Natural killer cell (primary cell): Measurements from ENCODE around the gene PPP4R1. TPM values are rescaled to one million over a fixed set of nuclear protein-coding genes. Genes with fewer than 3 reads are reported as not detected.

ENCODE experiments used
- ATAC-seq, 3 donors: fragments of 150-1000 bp in 2 of 3; fragments of 200-7000 bp in 1 of 3; cut with Tn5 transposase; 1 replicate in 1 of 3; 2 replicates in 2 of 3; pipeline ENCODE4 v1.10.0; 2021; ENCODE audit warnings: mild to moderate bottlenecking in 2 of 3, moderate library complexity in 2 of 3
- DNase-seq, 2 donors: peaks; one replicate each; pipeline versions ENCODE4 v3.0.0 to v3.0.0-alpha.2; 2013 to 2021; ENCODE audit warnings: mixed read lengths in 1 of 2
- H3K27ac ChIP-seq: one replicate; pipeline ENCODE4 v1.5.1; 2013; ENCODE audit warnings: mild to moderate bottlenecking, low read length
- H3K27me3 ChIP-seq: one replicate; pipeline ENCODE4 v1.6.1; 2013; ENCODE audit warnings: low read length; ENCODE audit not compliant: control insufficient read depth, insufficient read depth
- H3K36me3 ChIP-seq: one replicate; pipeline ENCODE4 v1.6.1; 2013; ENCODE audit warnings: low read length; ENCODE audit not compliant: control insufficient read depth, insufficient read depth
- H3K4me1 ChIP-seq: one replicate; pipeline ENCODE4 v1.6.1; 2013; ENCODE audit warnings: low read length; ENCODE audit not compliant: control insufficient read depth, insufficient read depth
- H3K4me3 ChIP-seq: one replicate; pipeline ENCODE4 v1.5.1; 2013; ENCODE audit warnings: low read length
- H3K9me3 ChIP-seq: one replicate; pipeline ENCODE4 v1.6.1; 2013; ENCODE audit warnings: low read length; ENCODE audit not compliant: control insufficient read depth, insufficient read depth
- H3K27ac Mint-ChIP-seq, 2 donors: one replicate each; pipeline ENCODE4 v1.8.0; 2022; ENCODE audit warnings: mild to moderate bottlenecking in 2 of 2, mixed read lengths in 2 of 2, moderate library complexity in 1 of 2
- H3K27me3 Mint-ChIP-seq, 2 donors: one replicate each; pipeline ENCODE4 v1.8.0; 2022; ENCODE audit warnings: low read depth in 2 of 2, mixed read lengths in 2 of 2
- H3K36me3 Mint-ChIP-seq: one replicate; pipeline ENCODE4 v1.8.0; 2022; ENCODE audit warnings: mixed read lengths
- H3K4me1 Mint-ChIP-seq, 2 donors: one replicate each; pipeline ENCODE4 v1.8.0; 2022; ENCODE audit warnings: mixed read lengths in 2 of 2
- H3K4me3 Mint-ChIP-seq: one replicate; pipeline ENCODE4 v1.8.0; 2022; ENCODE audit warnings: mild to moderate bottlenecking, moderate library complexity, mixed read lengths
- H3K9me3 Mint-ChIP-seq, 2 donors: one replicate each; pipeline ENCODE4 v1.8.0; 2022; ENCODE audit warnings: mixed read lengths in 2 of 2
- CTCF ChIP-seq: fragments of 200-600 bp; IDR thresholded peaks from one replicate; pipeline ENCODE4 v1.8.0; 2022; ENCODE audit warnings: antibody characterized with exemption
- WGBS: methylation state at CpG from one replicate; pipeline ENCODE4 v1.1.7; 2013; ENCODE audit warnings: missing lambda C conversion rate; ENCODE audit not compliant: insufficient coverage; 5-methylcytosine and 5-hydroxymethylcytosine counted together
- intact Hi-C: fragments of 100-400 bp; cut with micrococcal nuclease; formaldehyde crosslinking; loops from one replicate; pipeline ENCODE4 v1.14.2; 2022
- total RNA-seq, 4 donors: library from RNA; stranded (reverse); fragments of 120-200 nt in 1 of 4; gene quantifications; one replicate each; pipeline versions ENCODE4 v1.2.3 to v1.2.4, GENCODE V29; 2013 to 2022

The PPP4R1 gene
- total RNA-seq, 3 donors from 2014 or later (not counting 1 experiment from before 2014, with no cell fraction given) = 60.5 to 108 (median 72.6) TPM

- Histone ChIP-seq H3K27me3 (no peaks in the 10 kb centered on the region), H3K27ac (no peak overlapping the region), H3K4me1 (no peaks in the 10 kb centered on the region), H3K36me3 (peaks cover 69% of the 10 kb centered on the region), H3K4me3 (no peak overlapping the region), H3K9me3 (no peaks in the 10 kb centered on the region)
- no peak for TF ChIP-seq CTCF
- 94% methylated on average over 2 of the region's 3 CpGs for WGBS
- intact Hi-C loops = no loop called here
- Mint-ChIP-seq H3K4me1 (peaks cover 0 to 10% of the 10 kb centered on the region in 2 donors), H3K27ac (no peak overlapping the region), H3K27me3 (no peaks in the 10 kb centered on the region), H3K4me3 (no peak overlapping the region), H3K36me3 (peaks cover 36% of the 10 kb centered on the region), H3K9me3 (no peaks in the 10 kb centered on the region)
- ATAC-seq = no peak
- no peak for DNase-seq
Measured at GRCh38 chr18:9552191-9552590, 62.2 kb downstream of the PPP4R1 start.

DNA sequence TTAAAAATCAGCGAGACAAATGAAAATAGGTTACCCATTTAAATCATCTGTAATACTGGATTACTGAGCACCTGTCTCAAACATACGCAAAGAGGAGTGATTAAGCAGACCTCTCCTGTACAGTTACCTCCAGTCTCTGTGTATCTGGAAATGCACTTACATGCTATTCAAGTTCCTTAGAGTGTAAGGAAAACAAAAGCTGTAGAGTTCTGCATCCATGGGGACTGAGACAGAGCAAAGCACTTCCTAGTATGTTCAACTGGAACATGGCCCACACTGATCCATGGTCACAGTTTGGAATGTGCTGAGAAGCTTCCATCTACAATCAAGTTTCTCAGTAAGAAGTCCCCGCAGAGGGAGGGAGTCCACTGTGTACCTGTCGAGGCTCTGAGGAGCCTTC is 63.9 kb downstream of the PPP4R1 start:
- TF ChIP-seq CTCF = no peak
- WGBS = 100% methylated on average over 2 of the region's 4 CpGs
- Histone ChIP-seq H3K27ac (no peak overlapping the region), H3K27me3 (no peaks in the 10 kb centered on the region), H3K9me3 (no peaks in the 10 kb centered on the region), H3K36me3 (peaks cover 68% of the 10 kb centered on the region), H3K4me1 (no peaks in the 10 kb centered on the region), H3K4me3 (no peak overlapping the region)
- intact Hi-C loops = no loop called here
- H3K27me3 Mint-ChIP-seq = no peaks in the 10 kb centered on the region
- no peak overlapping the region for H3K4me3 Mint-ChIP-seq
- DNase-seq = no peak
- H3K4me1 Mint-ChIP-seq = peaks cover 0 to 10% of the 10 kb centered on the region in 2 donors
- peaks cover 47% of the 10 kb centered on the region for H3K36me3 Mint-ChIP-seq
- H3K27ac Mint-ChIP-seq = no peak overlapping the region
- ATAC-seq = no peak
- no peaks in the 10 kb centered on the region for H3K9me3 Mint-ChIP-seq

DNA sequence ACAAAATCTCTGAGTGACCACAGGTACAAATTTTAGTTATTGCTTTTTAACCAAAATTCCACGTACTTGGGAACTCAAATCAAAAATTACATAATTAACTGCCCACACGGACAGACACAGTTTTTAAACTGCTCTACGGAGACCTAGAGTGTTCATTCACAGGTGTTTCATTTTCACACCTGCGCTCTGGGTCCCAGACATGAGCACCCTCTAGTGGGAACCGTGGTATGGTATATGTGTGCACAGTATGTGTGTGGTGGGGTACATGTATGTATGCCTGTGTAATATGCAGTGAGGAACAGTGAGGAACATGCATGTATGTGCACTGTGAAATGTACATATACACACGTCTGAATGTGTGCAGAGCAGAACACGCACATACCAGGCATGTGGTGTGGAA is 65.0 kb downstream of the PPP4R1 start:
- no peaks in the 10 kb centered on the region for H3K27me3 Mint-ChIP-seq
- ATAC-seq (no peak), DNase-seq (no peak)
- H3K36me3 ChIP-seq = peaks cover 67% of the 10 kb centered on the region
- H3K9me3 ChIP-seq = no peaks in the 10 kb centered on the region
- no peak overlapping the region for H3K27ac ChIP-seq
- H3K27ac Mint-ChIP-seq = peak overlapping the region in 1 of 2 donors; percentile 58
- no peaks in the 10 kb centered on the region for H3K27me3 ChIP-seq
- 95% methylated on average over 7 of the region's 7 CpGs for WGBS
- no peaks in the 10 kb centered on the region for H3K4me1 ChIP-seq
- peaks cover 47% of the 10 kb centered on the region for H3K36me3 Mint-ChIP-seq
- no peak overlapping the region for H3K4me3 ChIP-seq
- H3K4me3 Mint-ChIP-seq = no peak overlapping the region
- intact Hi-C loops = no loop called here
- no peak for TF ChIP-seq CTCF
- no peaks in the 10 kb centered on the region for H3K9me3 Mint-ChIP-seq
- H3K4me1 Mint-ChIP-seq = peaks cover 0 to 6% of the 10 kb centered on the region in 2 donors

- no peaks in the 10 kb centered on the region for H3K27me3 Mint-ChIP-seq
- no peak for TF ChIP-seq CTCF
Measured at GRCh38 chr18:9547782-9548181, 66.6 kb downstream of the PPP4R1 start.

More at GRCh38 chr18:9547782-9548181, 66.6 kb downstream of the PPP4R1 start:
- no peaks in the 10 kb centered on the region for H3K4me1 ChIP-seq
- no peaks in the 10 kb centered on the region for H3K9me3 ChIP-seq
- no peak overlapping the region for H3K4me3 Mint-ChIP-seq
- H3K36me3 Mint-ChIP-seq = peaks cover 37% of the 10 kb centered on the region
- DNase-seq (no peak), ATAC-seq (no peak)
- H3K9me3 Mint-ChIP-seq = no peaks in the 10 kb centered on the region
- H3K27me3 ChIP-seq = no peaks in the 10 kb centered on the region
- no peak overlapping the region for H3K27ac Mint-ChIP-seq
- H3K36me3 ChIP-seq = peaks cover 55% of the 10 kb centered on the region
- H3K4me3 ChIP-seq = no peak overlapping the region
- intact Hi-C loops = no loop called here
- 99% methylated on average over 7 of the region's 7 CpGs for WGBS
- no peak overlapping the region for H3K27ac ChIP-seq
- H3K4me1 Mint-ChIP-seq = peaks cover 0 to 6% of the 10 kb centered on the region in 2 donors
